ENCODE measurements around the gene BMF. TPM values are rescaled to one million over a fixed set of nuclear protein-coding genes. Genes with fewer than 3 reads are reported as not detected.

Gene BMF
- total RNA-seq, 1 experiment from 2014 or later: 81.5 TPM

DNA sequence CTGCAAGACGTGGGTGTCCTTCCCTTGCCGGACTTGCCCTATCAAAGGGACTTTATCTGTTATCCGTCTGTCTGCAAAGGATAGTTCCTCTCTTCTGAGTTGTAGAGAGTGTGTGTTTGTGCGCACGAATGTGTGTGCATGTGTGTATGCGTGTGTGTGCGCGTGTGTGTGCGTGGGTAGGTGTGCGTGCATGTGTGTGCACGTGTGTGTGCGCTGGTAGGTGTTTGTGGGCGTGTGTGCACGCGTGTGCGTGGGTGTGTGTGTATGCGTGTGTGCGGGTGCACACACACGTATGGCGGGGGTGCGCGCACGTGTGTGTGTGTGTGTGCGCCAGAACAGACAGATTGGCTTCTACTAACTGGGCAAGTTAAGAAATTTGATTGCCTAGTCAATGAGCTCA lies 4.1 kb upstream of the BMF start:
- no peaks in the 10 kb centered on the region for H3K9me3 Mint-ChIP-seq (ENCODE audit: unreplicated experiment)
- BruUV-seq (replicated peaks): no TSS peak

DNA sequence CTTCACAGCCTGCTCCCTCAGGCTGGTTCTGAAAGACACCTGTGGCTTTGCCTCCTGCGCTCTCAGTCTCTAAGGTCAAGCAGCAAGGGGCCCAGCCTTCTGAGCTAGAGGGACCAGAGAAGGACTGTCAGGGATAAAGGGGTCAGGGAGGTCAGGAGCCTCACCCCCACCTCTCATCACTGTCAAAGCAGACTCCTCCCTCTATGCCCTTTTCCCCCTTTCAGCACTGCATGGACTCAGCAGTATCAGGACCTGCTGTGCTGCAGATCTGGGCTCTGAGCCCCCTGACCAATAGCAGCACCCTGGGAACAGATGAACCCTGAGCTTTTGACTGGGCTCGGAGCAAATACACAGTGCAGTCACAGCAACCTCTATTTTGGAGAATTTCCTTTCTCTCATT lies 3.2 kb upstream of the BMF start:
- Histone ChIP-seq H3K36me3 (ENCODE audit: control insufficient read depth, insufficient read depth, low read length) (no peaks in the 10 kb centered on the region), H3K4me1 (peaks cover 9% of the 10 kb centered on the region), H3K4me3 (ENCODE audit: low read depth, low read length) (no peak overlapping the region), H3K9me3 (no peaks in the 10 kb centered on the region), H3K27me3 (replicated peaks; ENCODE audit: control insufficient read depth, insufficient read depth, low read length) (no peaks in the 10 kb centered on the region)
- H3K27ac Mint-ChIP-seq (ENCODE audit: unreplicated experiment): no peak overlapping the region
- DNase-seq: no peak
- peaks cover 30% of the 10 kb centered on the region for H3K36me3 Mint-ChIP-seq (ENCODE audit: insufficient read depth, unreplicated experiment)
- CTCF ChIA-PET: no interaction called here
- no peaks in the 10 kb centered on the region for H3K27me3 Mint-ChIP-seq (ENCODE audit: insufficient read depth, unreplicated experiment)
- POLR2A ChIA-PET: interaction anchor here (1.7 kb wide), 1 partner anchor 13 kb away, joined by 3 read pairs; no protein-coding TSS in a partner anchor
- no TSS peak for BruUV-seq (replicated peaks)
- intact Hi-C loops (cut with micrococcal nuclease; ENCODE audit: unreplicated experiment): no loop called here
- no peaks in the 10 kb centered on the region for H3K9me3 Mint-ChIP-seq (ENCODE audit: unreplicated experiment)
- H3K4me3 Mint-ChIP-seq (ENCODE audit: unreplicated experiment): no peak overlapping the region
- TF ChIP-seq, protein P1, sequence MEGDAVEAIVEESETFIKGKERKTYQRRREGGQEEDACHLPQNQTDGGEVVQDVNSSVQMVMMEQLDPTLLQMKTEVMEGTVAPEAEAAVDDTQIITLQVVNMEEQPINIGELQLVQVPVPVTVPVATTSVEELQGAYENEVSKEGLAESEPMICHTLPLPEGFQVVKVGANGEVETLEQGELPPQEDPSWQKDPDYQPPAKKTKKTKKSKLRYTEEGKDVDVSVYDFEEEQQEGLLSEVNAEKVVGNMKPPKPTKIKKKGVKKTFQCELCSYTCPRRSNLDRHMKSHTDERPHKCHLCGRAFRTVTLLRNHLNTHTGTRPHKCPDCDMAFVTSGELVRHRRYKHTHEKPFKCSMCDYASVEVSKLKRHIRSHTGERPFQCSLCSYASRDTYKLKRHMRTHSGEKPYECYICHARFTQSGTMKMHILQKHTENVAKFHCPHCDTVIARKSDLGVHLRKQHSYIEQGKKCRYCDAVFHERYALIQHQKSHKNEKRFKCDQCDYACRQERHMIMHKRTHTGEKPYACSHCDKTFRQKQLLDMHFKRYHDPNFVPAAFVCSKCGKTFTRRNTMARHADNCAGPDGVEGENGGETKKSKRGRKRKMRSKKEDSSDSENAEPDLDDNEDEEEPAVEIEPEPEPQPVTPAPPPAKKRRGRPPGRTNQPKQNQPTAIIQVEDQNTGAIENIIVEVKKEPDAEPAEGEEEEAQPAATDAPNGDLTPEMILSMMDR (IDR thresholded peaks at IDR 0.05; ENCODE audit: insufficient read depth in 1 of 2, low read depth in 1 of 2, low read length in 1 of 2, severe bottlenecking in 1 of 2, unreplicated experiment in 1 of 2): no peak
- peaks cover 19% of the 10 kb centered on the region for H3K4me1 Mint-ChIP-seq (ENCODE audit: low read depth, unreplicated experiment)

More for the DNA sequence above, 4.1 kb upstream of the BMF start:
- TF ChIP-seq, protein P1 (IDR thresholded peaks at IDR 0.05; ENCODE audit: insufficient read depth in 1 of 2, low read depth in 1 of 2, low read length in 1 of 2, severe bottlenecking in 1 of 2, unreplicated experiment in 1 of 2): no peak
- no peak for DNase-seq
- ChIA-PET POLR2A (interaction anchor here (1.7 kb wide), 1 partner anchor 14 kb away, joined by 3 read pairs; no protein-coding TSS in a partner anchor), CTCF (no interaction called here)
- Histone ChIP-seq H3K9me3 (no peaks in the 10 kb centered on the region), H3K4me1 (peaks cover 3% of the 10 kb centered on the region; the same call in 1 of the 2 replicates), H3K36me3 (ENCODE audit: control insufficient read depth, insufficient read depth, low read length) (no peaks in the 10 kb centered on the region), H3K27me3 (replicated peaks; ENCODE audit: control insufficient read depth, insufficient read depth, low read length) (no peaks in the 10 kb centered on the region), H3K4me3 (ENCODE audit: low read depth, low read length) (no peak overlapping the region)
- no peak overlapping the region for H3K27ac Mint-ChIP-seq (ENCODE audit: unreplicated experiment)
- H3K27me3 Mint-ChIP-seq (ENCODE audit: insufficient read depth, unreplicated experiment): no peaks in the 10 kb centered on the region
- intact Hi-C loops (cut with micrococcal nuclease; ENCODE audit: unreplicated experiment): no loop called here
- no peak overlapping the region for H3K4me3 Mint-ChIP-seq (ENCODE audit: unreplicated experiment)
- peaks cover 22% of the 10 kb centered on the region for H3K36me3 Mint-ChIP-seq (ENCODE audit: insufficient read depth, unreplicated experiment)
- H3K4me1 Mint-ChIP-seq (ENCODE audit: low read depth, unreplicated experiment): peaks cover 14% of the 10 kb centered on the region

DNA sequence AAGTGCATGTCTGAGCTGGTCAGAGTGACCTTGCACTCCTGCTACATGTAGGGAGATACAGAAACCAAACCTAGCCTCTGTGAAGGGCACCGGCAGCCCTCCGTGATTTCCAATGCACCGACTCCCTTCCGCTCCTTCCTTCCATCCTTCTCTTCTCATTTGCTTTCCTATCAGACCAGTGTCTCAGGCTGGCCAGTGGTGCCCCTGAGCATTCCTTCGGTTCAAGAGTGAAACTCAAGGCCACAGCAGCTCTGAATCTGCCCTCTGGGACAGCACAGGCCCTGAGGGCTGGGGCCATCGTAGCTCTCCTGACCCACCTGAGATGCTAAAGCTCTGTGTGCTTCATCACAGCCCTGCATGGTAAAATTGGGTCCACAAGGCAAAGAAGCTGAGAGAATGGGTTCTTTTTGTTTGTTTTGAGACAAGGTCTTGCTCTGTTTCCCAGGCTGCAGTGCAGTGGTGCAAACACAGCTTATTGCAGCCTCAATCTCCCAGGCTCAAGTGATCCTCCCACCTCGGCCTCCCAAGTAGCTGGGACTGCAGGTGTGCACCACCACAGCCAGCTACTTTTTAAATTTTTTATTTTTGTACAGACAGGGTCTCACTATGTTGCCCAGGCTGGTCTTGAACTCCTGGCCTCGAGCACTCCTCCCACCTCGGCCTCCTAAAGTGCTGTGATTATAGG lies 2.3 kb upstream of the BMF start:
- no peak overlapping the region for H3K27ac Mint-ChIP-seq (ENCODE audit: unreplicated experiment)
- POLR2A ChIA-PET: no interaction called here
- CTCF ChIA-PET: no interaction called here
- no peaks in the 10 kb centered on the region for H3K27me3 Mint-ChIP-seq (ENCODE audit: insufficient read depth, unreplicated experiment)
- H3K4me3 Mint-ChIP-seq (ENCODE audit: unreplicated experiment): no peak overlapping the region
- no peak for DNase-seq
- H3K4me1 ChIP-seq: peaks cover 15% of the 10 kb centered on the region
- TF ChIP-seq, protein P1 (IDR thresholded peaks at IDR 0.05; ENCODE audit: insufficient read depth in 1 of 2, low read depth in 1 of 2, low read length in 1 of 2, severe bottlenecking in 1 of 2, unreplicated experiment in 1 of 2): no peak
- H3K36me3 ChIP-seq (ENCODE audit: control insufficient read depth, insufficient read depth, low read length): no peaks in the 10 kb centered on the region
- no peaks in the 10 kb centered on the region for H3K9me3 ChIP-seq
- H3K36me3 Mint-ChIP-seq (ENCODE audit: insufficient read depth, unreplicated experiment): peaks cover 34% of the 10 kb centered on the region
- H3K27me3 ChIP-seq (replicated peaks; ENCODE audit: control insufficient read depth, insufficient read depth, low read length): no peaks in the 10 kb centered on the region
- intact Hi-C loops (cut with micrococcal nuclease; ENCODE audit: unreplicated experiment): no loop called here
- BruUV-seq (replicated peaks): no TSS peak
- H3K9me3 Mint-ChIP-seq (ENCODE audit: unreplicated experiment): no peaks in the 10 kb centered on the region
- H3K4me3 ChIP-seq (ENCODE audit: low read depth, low read length): no peak overlapping the region
- peaks cover 22% of the 10 kb centered on the region for H3K4me1 Mint-ChIP-seq (ENCODE audit: low read depth, unreplicated experiment)

All from Caco-2 (cell line).